CD14-positive monocyte (primary cell): Measurements from ENCODE around the gene PNPLA3. TPM values are rescaled to one million over a fixed set of nuclear protein-coding genes. Genes with fewer than 3 reads are reported as not detected.

Experiments
- DNase-seq, 3 donors: peaks; one replicate each; pipeline ENCODE4 v3.0.0-alpha.2; 2011 to 2022
- H2AFZ ChIP-seq: 2 replicates; pipeline ENCODE4 v1.6.0; 2012; ENCODE audit warnings: mild to moderate bottlenecking, low read depth, low read length, inconsistent platforms; ENCODE audit not compliant: insufficient read depth, poor library complexity, severe bottlenecking
- H3K27ac ChIP-seq, 2 donors: 1 replicate in 1 of 2; 2 replicates in 1 of 2; pipeline ENCODE4 v1.5.1; 2012 to 2013; ENCODE audit warnings: low read length in 2 of 2, control low read depth in 1 of 2, inconsistent platforms in 1 of 2, low read depth in 1 of 2, mild to moderate bottlenecking in 1 of 2
- H3K27me3 ChIP-seq, 2 donors: one replicate each; pipeline versions ENCODE4 v1.6.0 to v1.6.1; 2011 to 2013; ENCODE audit warnings: low read length in 2 of 2; ENCODE audit not compliant: control insufficient read depth in 2 of 2, insufficient read depth in 2 of 2
- H3K36me3 ChIP-seq, 2 donors: replicated peaks in 1 of 2; 1 replicate in 1 of 2; 2 replicates in 1 of 2; pipeline versions ENCODE4 v1.5.1 to v1.6.1; 2012 to 2013; ENCODE audit warnings: low read length in 2 of 2, control low read depth in 1 of 2, inconsistent platforms in 1 of 2, mild to moderate bottlenecking in 1 of 2; ENCODE audit not compliant: insufficient read depth in 2 of 2, control insufficient read depth in 1 of 2
- H3K4me1 ChIP-seq, 2 donors: 1 replicate in 1 of 2; 2 replicates in 1 of 2; pipeline versions ENCODE4 v1.5.1 to v1.6.1; 2012 to 2013; ENCODE audit warnings: low read length in 2 of 2, control low read depth in 1 of 2, inconsistent platforms in 1 of 2, mild to moderate bottlenecking in 1 of 2, moderate library complexity in 1 of 2; ENCODE audit not compliant: insufficient read depth in 2 of 2, control insufficient read depth in 1 of 2
- H3K4me2 ChIP-seq: replicated peaks from 2 replicates; pipeline ENCODE3; 2012; ENCODE audit warnings: low read length, moderate library complexity, mild to moderate bottlenecking; ENCODE audit not compliant: poor library complexity, severe bottlenecking; ENCODE audit errors: extremely low read depth
- H3K4me3 ChIP-seq, 3 experiments: fragments of 200-600 bp in 1 of 3; sonication (generic) in 1 of 3; replicated peaks in 1 of 3; 1 replicate in 2 of 3; 2 replicates in 1 of 3; pipeline ENCODE4 v1.5.1; 2011 to 2013; ENCODE audit warnings: low read length in 3 of 3, mild to moderate bottlenecking in 3 of 3, control low read depth in 2 of 3, low read depth in 2 of 3, inconsistent platforms in 1 of 3, moderate library complexity in 1 of 3
- H3K79me2 ChIP-seq: 2 replicates; pipeline ENCODE4 v1.6.0; 2012; ENCODE audit warnings: mild to moderate bottlenecking, control low read depth, inconsistent platforms, low read length, moderate library complexity; ENCODE audit not compliant: insufficient read depth
- H3K9ac ChIP-seq: 2 replicates; pipeline ENCODE4 v1.6.0; 2017; ENCODE audit warnings: low read length, mild to moderate bottlenecking; ENCODE audit not compliant: insufficient read depth, poor library complexity, severe bottlenecking
- H3K9me3 ChIP-seq, 2 donors: replicated peaks in 1 of 2; 1 replicate in 1 of 2; 2 replicates in 1 of 2; pipeline versions ENCODE4 v1.5.1 to v1.6.1; 2012 to 2013; ENCODE audit warnings: low read length in 2 of 2, control low read depth in 1 of 2; ENCODE audit not compliant: control insufficient read depth in 1 of 2, insufficient read depth in 1 of 2
- H4K20me1 ChIP-seq: 2 replicates; pipeline ENCODE4 v1.6.0; 2012; ENCODE audit warnings: mild to moderate bottlenecking, low read length, control low read depth, moderate library complexity; ENCODE audit not compliant: insufficient read depth
- H3K27ac Mint-ChIP-seq, 7 donors: one replicate each; pipeline ENCODE4 v1.8.0; 2020; ENCODE audit warnings: mild to moderate bottlenecking in 7 of 7, mixed read lengths in 7 of 7, moderate library complexity in 6 of 7, inconsistent platforms in 2 of 7
- H3K27me3 Mint-ChIP-seq, 3 donors: one replicate each; pipeline ENCODE4 v1.8.0; 2021 to 2022; ENCODE audit warnings: low read depth in 3 of 3, mild to moderate bottlenecking in 3 of 3, mixed read lengths in 3 of 3, moderate library complexity in 3 of 3, inconsistent platforms in 1 of 3
- H3K36me3 Mint-ChIP-seq, 2 donors: one replicate each; pipeline ENCODE4 v1.8.0; 2020; ENCODE audit warnings: mixed read lengths in 2 of 2, inconsistent platforms in 1 of 2, mild to moderate bottlenecking in 1 of 2
- H3K4me1 Mint-ChIP-seq: one replicate; pipeline ENCODE4 v1.8.0; 2020; ENCODE audit warnings: mild to moderate bottlenecking, mixed read lengths
- H3K4me3 Mint-ChIP-seq, 2 donors: one replicate each; pipeline ENCODE4 v1.8.0; 2020; ENCODE audit warnings: mild to moderate bottlenecking in 2 of 2, mixed read lengths in 2 of 2, moderate library complexity in 1 of 2
- H3K9me3 Mint-ChIP-seq, 7 donors: one replicate each; pipeline ENCODE4 v1.8.0; 2020 to 2022; ENCODE audit warnings: mixed read lengths in 7 of 7, mild to moderate bottlenecking in 6 of 7, moderate library complexity in 6 of 7, inconsistent platforms in 2 of 7
- CTCF ChIP-seq: fragments of 200-600 bp; IDR thresholded peaks from one replicate; pipeline ENCODE4 v1.8.0; 2022; ENCODE audit warnings: antibody characterized with exemption, mild to moderate bottlenecking
- WGBS: methylation state at CpG from one replicate; pipeline ENCODE4 v1.1.5; 2013; ENCODE audit warnings: missing lambda C conversion rate; ENCODE audit not compliant: insufficient coverage; 5-methylcytosine and 5-hydroxymethylcytosine counted together
- intact Hi-C, 2 donors: fragments of 100-400 bp; cut with micrococcal nuclease; formaldehyde crosslinking; loops; one replicate each; pipeline versions ENCODE4 v1.15.0 to v1.15.1; 2023
- polyA plus RNA-seq, 3 donors: library from polyadenylated mRNA; depleted of rRNA in 1 of 3; unstranded in 2 of 3; stranded (reverse) in 1 of 3; fragments of 300-500 nt in 2 of 3; fragments of >200 nt in 1 of 3; fragmentation: Illumina TruSeq in 2 of 3; gene quantifications; 1 replicate in 2 of 3; 2 replicates in 1 of 3; pipeline ENCODE4 v1.2.3, GENCODE V29; 2012 to 2021

PNPLA3 gene
- polyA plus RNA-seq, 3 donors, result not detected

- H3K4me3 Mint-ChIP-seq, result no peak overlapping the region
- Histone ChIP-seq H3K79me2 (no peaks in the 10 kb centered on the region), H3K4me2 (no peak overlapping the region), H4K20me1 (no peaks in the 10 kb centered on the region), H3K9ac (no peak overlapping the region), H3K36me3 (no peaks in the 10 kb centered on the region), H3K27ac (no peak overlapping the region), H3K4me3 (no peak overlapping the region), H3K27me3 (peaks cover 0 to 13% of the 10 kb centered on the region in 2 donors), H3K4me1 (no peaks in the 10 kb centered on the region), H2AFZ (no peak overlapping the region), H3K9me3 (no peaks in the 10 kb centered on the region)
- no peaks in the 10 kb centered on the region for H3K9me3 Mint-ChIP-seq
- no peak overlapping the region for H3K27ac Mint-ChIP-seq
- peaks cover 16 to 30% (median 19%) of the 10 kb centered on the region in 3 donors for H3K27me3 Mint-ChIP-seq
- no peak for DNase-seq
- intact Hi-C loops, result no loop called here
- TF ChIP-seq CTCF, result no peak
- 78% methylated on average over 2 of the region's 8 CpGs for WGBS
- no peaks in the 10 kb centered on the region for H3K36me3 Mint-ChIP-seq
- H3K4me1 Mint-ChIP-seq, result no peaks in the 10 kb centered on the region
Measured at GRCh38 chr22:43886231-43886630, 37.4 kb upstream of the PNPLA3 start.

- Mint-ChIP-seq H3K27ac (no peak overlapping the region), H3K27me3 (peaks cover 26 to 41% (median 29%) of the 10 kb centered on the region in 3 donors), H3K36me3 (no peaks in the 10 kb centered on the region), H3K9me3 (peaks cover 0 to 3% (median 0%) of the 10 kb centered on the region in 7 donors), H3K4me3 (no peak overlapping the region), H3K4me1 (no peaks in the 10 kb centered on the region)
- Histone ChIP-seq H3K4me2 (no peak overlapping the region), H3K4me1 (no peaks in the 10 kb centered on the region), H3K27ac (no peak overlapping the region), H3K36me3 (no peaks in the 10 kb centered on the region), H3K27me3 (peaks cover 2 to 24% of the 10 kb centered on the region in 2 donors), H4K20me1 (no peaks in the 10 kb centered on the region), H3K9ac (no peak overlapping the region), H2AFZ (no peak overlapping the region), H3K4me3 (no peak overlapping the region), H3K9me3 (no peaks in the 10 kb centered on the region), H3K79me2 (no peaks in the 10 kb centered on the region)
- 65% methylated on average over 2 of the region's 4 CpGs for WGBS
- intact Hi-C loops, result no loop called here
- DNase-seq, result no peak
- no peak for TF ChIP-seq CTCF
Measured at GRCh38 chr22:43887391-43887790, 36.2 kb upstream of the PNPLA3 start.
